Omental fat pad (tissue), 4 donors: Measurements from ENCODE around the gene NPM1. TPM values are rescaled to one million over a fixed set of nuclear protein-coding genes. Genes with fewer than 3 reads are reported as not detected.
"Not testable (repeated sequence)": the region's sequence is repeated elsewhere in the genome, so short reads cannot be mapped to it uniquely, and the experiment has no call there.

ENCODE experiments used
- ATAC-seq: fragments of 150-250 bp; one replicate; pipeline ENCODE4 v1.9.1; 2016; ENCODE audit warnings: mild to moderate bottlenecking, moderate library complexity; ENCODE audit not compliant: low FRiP score
- DNase-seq: peaks from one replicate; pipeline ENCODE4 v3.0.0-alpha.2; 2019; ENCODE audit warnings: low spot score
- total RNA-seq, 4 donors: library from RNA; depleted of rRNA; stranded (reverse); fragments of >200 nt; gene quantifications; one replicate each; pipeline ENCODE4 v1.1.0, GENCODE V29; 2016
- TF ChIP-seq, protein P1 (sequence below), 3 donors: fragments of 450-650 bp; IDR thresholded peaks; one replicate each; pipeline ENCODE4 v1.5.1; 2016 to 2017; ENCODE audit warnings: antibody characterized with exemption in 3 of 3, mild to moderate bottlenecking in 3 of 3, moderate library complexity in 2 of 3

NPM1 gene
- total RNA-seq, 4 donors from 2014 or later: 384 to 931 (median 640) TPM

DNA sequence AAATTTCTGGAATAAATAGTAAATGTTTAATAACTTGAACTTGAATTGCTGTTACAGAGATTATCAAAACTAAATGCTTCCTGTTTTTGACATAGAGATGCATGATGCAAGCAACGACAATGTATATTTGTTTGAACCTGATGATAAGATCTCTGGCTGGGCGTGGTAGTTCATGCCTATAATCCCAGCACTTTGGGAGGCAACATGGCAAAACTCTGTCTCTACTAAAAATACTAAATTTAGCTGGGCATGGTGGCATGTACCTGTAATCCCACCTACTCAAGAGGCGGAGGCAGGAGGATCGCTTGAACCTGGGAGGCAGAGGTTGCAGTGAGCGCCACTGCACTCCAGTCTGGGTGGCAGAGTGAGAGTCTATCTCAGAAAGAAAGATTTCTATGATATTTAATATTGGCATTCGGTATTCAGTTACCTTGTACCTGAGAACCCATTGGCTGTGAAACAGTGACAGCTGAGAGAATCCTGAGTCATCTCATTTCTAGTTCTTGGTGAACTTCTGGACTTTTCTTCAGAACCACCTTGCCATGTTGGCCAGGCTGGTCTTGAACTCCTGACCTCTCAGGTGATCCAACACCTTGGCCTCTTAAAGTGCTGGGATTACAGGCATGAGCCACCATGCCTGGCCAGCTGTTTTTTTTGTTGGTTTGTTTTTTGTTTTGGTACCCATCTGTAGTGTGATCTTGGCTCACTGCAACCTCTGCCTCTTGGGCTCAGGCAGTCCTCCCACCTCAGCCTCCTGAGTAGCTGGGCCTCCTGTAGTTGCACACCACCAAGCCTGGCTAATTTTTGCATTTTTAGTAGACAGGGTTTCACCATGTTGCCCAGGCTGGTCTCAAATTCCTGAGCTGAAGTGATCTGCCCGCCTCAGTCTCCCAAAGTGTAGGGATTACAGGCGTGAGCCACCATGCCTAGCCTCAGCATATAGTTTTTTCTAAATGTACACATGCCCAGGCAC, 21.8 kb downstream of the NPM1 start:
- ATAC-seq (no peak), DNase-seq (no peak)
- TF ChIP-seq, protein P1, sequence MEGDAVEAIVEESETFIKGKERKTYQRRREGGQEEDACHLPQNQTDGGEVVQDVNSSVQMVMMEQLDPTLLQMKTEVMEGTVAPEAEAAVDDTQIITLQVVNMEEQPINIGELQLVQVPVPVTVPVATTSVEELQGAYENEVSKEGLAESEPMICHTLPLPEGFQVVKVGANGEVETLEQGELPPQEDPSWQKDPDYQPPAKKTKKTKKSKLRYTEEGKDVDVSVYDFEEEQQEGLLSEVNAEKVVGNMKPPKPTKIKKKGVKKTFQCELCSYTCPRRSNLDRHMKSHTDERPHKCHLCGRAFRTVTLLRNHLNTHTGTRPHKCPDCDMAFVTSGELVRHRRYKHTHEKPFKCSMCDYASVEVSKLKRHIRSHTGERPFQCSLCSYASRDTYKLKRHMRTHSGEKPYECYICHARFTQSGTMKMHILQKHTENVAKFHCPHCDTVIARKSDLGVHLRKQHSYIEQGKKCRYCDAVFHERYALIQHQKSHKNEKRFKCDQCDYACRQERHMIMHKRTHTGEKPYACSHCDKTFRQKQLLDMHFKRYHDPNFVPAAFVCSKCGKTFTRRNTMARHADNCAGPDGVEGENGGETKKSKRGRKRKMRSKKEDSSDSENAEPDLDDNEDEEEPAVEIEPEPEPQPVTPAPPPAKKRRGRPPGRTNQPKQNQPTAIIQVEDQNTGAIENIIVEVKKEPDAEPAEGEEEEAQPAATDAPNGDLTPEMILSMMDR (IDR thresholded peaks at IDR 0.05): no peak

DNA sequence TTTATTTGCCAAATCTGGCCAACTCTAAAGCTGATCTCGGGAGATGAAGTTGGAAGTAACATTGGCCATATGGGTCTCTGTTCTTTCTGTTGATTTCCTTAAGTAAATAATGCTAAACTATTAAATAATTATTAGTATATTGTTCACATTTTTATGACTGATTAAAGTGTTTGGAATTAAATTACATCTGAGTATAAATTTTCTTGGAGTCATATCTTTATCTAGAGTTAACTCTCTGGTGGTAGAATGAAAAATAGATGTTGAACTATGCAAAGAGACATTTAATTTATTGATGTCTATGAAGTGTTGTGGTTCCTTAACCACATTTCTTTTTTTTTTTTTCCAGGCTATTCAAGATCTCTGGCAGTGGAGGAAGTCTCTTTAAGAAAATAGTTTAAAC, 22.5 kb downstream of the NPM1 start:
- TF ChIP-seq, protein P1 (IDR thresholded peaks at IDR 0.05): no peak
- ATAC-seq (no peak), DNase-seq (no peak)

DNA sequence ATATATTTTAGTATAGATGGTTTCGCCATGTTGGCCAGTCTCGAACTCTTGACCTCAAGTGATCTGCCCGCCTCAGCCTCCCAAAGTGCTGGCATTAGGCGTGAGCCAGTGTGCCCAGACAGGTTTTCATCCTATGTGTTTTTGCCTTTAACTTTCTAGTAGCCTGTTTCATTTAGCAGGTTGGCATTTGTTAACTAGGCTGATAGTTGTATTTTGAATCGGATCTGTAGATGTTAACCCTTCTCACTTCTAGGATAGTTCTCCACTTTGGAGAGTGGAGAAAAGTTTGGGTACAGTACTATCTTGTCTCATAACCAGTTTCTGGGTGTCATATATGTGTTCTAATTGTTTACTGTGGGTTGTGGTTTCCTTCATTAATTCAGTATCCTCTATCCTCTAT, 24.5 kb downstream of the NPM1 start:
- DNase-seq (no peak), ATAC-seq (no peak)
- TF ChIP-seq, protein P1 (IDR thresholded peaks at IDR 0.05): no peak

DNA sequence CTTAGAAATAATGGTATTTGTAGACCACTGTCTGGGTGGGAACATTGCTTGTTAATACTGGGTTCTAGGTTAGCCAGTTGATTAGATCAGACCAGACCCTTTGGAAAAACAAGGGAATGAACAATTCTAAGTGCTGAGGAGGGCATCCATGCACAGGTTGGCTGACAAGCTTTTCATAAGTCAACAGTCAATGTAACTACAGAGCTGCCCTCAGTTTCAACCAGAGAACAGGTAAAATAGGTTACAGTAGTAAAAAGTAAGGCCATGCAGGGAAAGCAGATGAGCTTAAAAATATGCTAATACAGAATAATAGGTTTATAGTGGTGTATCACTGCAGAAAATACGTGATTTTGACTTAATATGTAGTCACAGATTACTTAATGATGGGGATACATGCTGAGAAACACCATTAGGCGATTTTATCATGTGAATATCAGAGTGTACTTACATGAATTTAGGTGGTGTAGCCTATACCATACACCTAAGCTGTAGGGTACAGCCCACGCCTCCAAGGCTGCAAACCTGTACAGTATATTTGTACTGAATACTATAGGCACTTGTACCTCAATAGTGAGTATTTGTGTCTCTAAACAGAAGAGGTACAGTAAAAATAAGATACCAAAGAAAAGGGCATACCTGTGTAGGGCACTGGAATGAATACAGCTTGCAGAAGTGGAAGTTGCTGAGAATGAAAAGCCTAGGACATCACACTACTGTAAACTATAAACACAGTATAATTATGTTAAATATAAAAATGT, 25.7 kb downstream of the NPM1 start:
- ATAC-seq: no peak
- no peak for DNase-seq
- TF ChIP-seq, protein P1 (IDR thresholded peaks at IDR 0.05): no peak

DNA sequence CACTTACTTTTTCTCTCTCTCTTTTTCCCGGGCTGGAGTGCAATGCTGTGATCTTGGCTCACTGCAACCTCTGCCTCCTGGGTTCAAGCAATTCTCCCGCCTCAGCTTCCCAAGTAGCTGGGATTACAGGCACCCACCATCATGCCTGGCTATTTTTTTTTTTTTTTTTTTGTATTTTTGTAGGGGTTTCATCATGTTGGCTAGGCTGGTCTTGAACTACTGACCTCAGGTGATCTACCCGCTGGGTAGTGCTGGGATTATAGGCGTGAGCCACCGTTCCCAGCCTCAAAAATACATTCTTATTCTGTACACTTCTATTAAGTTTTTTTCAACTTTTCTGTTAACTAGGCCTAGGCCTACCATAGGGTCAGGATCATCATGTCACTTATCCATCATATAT, 26.3 kb downstream of the NPM1 start:
- not testable (repeated sequence) for DNase-seq, ATAC-seq

DNA sequence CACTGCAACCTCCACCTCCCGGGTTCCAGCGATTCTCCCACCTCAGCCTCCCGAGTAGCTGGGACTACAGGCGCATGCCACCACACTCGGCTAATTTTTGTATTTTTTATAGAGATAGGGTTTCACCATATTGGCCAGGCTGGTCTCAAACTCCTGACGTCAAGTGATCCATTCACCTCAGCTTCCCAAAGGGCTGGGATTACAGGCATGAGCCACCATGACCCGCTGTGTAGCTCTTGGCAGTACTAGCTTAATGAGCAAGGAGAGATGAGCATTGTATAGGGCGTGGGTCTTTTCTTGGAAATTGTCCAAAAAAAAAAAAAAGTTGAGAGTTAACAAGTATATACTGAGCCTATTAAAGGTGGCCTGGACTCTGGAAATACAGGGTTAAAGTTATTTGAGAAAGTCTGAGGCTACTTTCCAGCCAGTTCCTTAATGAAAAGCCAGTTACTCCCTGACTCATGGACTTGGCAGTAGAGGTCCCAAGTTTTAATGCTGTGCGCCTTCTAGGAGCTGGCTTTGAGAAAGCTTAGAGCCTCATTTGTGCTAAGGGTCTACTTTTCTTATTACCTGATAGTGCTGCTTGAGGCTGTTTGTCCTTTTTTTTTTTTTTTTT, 27.6 kb downstream of the NPM1 start:
- DNase-seq (no peak), ATAC-seq (no peak)
- TF ChIP-seq, protein P1 (IDR thresholded peaks at IDR 0.05): no peak
